GM21723 (cell line): Measurements from ENCODE around the gene FBXO2.
A peak's percentile ranks its signal among the peaks of the same experiment; 100 is the strongest.

Experiments
- ATAC-seq: cut with Tn5 transposase; IDR thresholded peaks from one replicate; pipeline ENCODE4 v1.9.1; 2021; ENCODE audit warnings: mild to moderate bottlenecking, moderate library complexity; ENCODE audit not compliant: unreplicated experiment

Gene FBXO2, protein sequence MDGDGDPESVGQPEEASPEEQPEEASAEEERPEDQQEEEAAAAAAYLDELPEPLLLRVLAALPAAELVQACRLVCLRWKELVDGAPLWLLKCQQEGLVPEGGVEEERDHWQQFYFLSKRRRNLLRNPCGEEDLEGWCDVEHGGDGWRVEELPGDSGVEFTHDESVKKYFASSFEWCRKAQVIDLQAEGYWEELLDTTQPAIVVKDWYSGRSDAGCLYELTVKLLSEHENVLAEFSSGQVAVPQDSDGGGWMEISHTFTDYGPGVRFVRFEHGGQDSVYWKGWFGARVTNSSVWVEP

DNA sequence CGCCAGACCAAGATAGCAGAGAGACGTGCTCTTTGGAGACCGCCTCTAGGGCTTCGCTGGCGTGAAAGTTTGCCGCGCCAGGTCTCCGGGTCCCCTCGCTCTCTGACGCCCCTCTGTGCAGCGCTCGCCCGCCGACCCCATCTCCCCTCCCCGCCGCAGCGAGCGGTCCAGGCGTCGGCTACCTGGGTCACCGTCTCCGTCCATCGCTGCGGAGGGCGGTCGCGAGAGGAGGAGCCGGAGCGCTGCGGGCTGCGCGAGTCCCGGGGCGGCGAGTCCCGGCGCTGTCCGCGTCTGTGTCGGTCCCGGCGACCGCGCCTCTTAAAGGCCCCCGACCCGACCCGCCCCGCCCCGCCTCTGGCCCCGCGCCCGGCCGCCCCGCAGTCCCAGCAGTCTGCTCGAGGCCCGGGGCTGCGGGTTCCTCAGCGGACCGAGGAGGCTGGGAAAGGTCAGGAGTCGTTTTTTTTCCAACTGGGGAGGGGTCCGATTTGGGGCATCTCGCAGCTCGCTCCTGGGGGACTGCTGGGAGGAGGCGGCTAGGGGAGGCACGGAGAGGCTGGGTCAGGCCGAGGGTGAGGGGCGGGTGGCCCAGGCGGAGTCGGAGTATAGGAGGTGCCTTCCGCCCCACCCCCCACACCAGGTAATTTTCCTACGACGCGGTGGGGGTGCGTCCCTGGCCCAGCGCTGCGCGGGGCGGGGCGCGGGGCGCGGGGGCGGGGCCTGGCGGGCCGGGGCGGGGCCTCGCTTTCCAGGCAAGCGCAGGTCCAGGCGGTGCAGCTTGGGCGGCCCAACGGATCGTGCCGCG is at the start of gene FBXO2, which contains the start of gene FBXO44:
TSS of gene FBXO2 (minus strand) at position 293 of the 802 bp plus-strand sequence. CDS start at position 204, 89 bp downstream.
TSS of gene FBXO44 (plus strand) at position 741 of the 802 bp plus-strand sequence. CDS start 959 bp downstream, outside the sequence.
- ATAC-seq: peak; percentile 75

DNA sequence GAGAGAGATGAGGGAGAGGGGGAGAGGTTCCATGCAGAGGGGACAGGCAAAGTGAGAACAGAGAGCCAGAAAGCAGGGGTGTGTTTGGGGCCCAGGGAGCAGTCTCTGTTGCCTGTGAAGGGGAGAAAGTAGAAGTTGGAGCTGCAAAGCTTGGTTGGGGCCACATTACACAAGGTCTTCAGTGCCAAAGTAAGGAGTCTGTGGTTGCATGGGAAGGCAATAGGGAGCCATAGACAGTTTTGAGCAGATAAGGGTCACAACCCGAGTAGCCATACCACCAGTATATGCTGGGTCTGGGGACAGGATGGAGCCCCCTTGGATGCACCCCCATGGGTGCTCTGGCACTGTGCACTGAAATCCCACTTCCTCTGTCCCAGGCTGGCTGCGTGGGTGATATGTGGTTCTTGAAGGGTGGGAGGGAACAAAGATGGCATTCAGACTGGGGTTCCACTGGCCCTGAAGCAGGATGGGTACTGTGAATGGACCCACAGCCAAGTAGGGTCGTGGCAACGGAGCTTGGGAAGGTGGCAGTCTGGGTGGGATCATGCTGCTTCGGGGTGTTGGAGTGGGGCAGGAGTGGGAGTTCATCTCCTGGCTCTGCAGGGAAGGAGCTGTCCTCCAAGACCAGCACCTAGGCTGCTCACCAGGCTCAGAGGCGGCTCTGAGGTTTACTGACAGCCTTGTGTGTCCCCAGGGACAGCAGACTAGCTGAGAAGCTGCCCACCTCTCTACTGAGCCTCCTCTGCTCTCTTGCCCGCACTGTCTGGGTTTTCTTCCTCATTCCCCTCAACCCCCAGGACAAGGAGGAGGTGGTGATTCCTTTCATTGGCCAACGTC is 49.3 kb upstream of the FBXO2 start:
- ATAC-seq: no peak

DNA sequence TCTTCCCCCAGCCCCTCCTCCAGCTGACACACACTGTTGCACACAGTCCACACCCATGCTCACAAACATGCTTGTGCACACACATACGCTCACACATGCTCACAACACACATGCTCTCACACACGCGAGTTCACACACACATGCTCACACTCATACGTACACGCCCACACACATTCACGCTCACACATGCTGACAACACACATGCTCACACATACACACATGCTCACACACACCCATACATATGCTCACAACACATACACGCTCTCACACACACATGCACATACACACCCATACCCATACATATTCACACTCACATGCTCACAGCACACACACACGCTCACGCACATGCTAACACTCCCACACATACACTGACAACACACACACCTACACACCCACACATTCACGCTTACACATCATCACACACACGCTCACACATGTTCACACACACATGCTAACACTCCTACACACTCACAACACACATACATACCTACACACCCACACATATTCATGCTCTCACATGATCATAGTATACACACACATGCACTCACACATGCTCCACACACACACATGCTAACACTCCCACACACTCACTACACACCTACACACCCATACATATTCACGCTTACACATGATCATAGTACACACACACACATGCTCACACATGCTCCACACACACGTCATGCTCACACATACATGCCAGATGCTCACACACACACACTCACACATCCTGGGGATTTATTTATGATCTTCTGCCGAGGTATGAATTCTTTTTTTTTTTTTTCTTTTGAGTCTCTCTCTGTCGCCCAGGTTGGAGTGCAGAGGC is 48.0 kb upstream of the FBXO2 start:
- no peak for ATAC-seq

DNA sequence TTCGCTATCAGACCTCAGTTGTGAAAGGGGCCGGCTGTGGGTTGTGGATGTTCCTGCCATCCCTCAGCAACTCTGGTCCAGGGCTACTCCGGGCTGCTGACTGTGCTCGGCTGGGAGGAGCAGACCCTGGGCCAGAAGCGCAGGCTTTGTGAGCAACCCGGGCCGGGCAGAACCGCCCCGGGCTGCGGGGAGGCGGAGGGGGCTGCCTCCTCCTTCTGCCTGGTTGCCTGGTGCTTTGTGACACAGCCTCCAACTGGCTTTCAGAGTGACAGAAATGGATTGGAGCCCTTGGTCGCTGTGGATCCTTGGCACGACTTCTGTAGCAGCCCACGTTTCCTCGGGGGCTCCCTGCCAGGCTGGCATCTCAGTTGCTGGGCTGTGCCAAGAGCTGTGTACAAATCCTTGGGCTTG is 47.3 kb upstream of the FBXO2 start:
- no peak for ATAC-seq

DNA sequence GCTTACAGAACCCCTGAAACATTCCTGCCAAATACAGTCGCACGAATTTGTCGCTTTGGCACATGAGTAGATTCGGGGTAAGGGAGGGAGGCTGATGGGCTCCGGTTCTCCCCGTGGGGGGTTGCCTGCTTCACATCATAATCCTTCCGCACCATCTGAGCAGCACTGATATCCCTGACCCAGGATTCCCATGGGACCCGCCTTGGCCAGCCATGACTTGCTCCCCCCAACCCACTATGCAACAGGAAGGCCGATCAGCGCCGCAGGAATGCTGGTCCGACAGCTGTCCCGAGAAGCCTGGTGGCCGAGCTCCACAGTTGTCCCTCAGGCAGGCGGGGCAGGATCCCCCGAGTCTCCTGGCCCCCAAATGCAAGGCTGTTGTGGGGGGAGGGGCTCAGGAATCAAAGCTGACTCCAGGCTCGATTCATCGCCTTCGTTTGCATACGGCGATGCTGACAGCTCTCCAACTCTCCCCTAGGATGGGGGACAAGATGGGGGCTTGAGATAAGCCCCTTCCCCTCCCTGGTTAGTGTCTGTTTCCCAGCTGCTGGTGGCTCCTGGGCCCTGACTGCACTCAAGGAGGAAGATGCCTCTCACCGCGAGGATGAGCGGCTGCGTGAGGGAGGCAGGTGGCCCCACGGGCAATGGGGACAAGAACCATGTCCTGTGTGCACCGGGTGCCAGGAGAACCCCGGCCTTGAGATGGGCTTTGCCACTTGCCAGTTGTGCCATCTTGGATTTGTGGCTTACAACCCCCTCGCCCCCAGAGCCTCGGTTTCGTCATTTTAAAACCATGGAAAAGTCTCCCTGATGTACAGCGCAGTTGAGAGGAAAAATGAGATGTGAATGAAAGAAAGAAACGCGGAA is 46.6 kb upstream of the FBXO2 start:
- no peak for ATAC-seq

DNA sequence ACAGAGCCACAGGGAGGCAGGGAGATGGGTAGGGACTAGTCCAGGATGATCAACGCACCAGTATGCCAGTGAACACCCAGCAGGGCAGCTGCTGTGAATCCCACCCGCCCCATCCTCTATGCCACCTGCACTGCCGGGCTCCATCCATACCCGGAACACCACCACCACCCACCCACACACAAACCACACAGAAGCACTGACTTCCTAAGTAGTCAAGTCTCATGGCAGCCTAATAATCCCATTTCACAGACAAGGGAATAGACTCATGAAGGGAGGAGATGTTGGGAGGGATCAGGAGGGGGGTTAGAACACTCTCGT is 43.6 kb upstream of the FBXO2 start:
- no peak for ATAC-seq

DNA sequence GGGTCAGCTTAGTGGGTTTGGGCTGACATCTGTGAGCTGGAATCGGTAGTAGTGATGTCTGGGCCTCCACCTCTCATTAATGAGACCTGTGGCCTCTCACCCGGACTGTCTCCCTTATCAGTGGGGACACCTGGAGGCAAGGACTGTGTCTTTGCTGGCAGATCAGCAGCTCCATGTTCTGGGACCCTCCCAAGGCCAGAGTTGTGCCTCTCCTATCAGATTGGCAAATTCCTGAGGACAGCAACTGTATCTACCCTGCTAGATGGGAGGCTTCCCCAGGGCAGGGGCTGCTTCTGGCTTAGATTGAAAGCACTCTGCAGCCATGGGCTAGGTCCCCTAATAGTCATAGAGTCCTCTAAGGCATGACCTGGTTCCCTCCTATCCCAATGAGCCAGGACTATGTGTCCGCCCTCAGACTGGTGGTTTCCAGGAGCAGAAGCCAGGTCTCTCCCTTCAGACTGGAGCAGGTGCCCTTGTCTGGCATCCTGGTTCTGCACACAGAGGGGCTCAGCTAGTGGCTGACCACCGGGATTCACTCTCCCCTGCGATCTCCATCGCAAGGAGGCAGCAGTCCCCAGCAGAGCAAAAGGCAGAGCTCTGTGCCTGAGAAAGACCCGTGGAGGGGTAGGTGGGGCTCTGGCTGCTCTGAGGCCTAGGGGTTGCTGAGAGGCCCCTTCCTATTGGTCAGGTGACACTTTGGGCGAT is 43.1 kb upstream of the FBXO2 start:
- ATAC-seq: no peak

DNA sequence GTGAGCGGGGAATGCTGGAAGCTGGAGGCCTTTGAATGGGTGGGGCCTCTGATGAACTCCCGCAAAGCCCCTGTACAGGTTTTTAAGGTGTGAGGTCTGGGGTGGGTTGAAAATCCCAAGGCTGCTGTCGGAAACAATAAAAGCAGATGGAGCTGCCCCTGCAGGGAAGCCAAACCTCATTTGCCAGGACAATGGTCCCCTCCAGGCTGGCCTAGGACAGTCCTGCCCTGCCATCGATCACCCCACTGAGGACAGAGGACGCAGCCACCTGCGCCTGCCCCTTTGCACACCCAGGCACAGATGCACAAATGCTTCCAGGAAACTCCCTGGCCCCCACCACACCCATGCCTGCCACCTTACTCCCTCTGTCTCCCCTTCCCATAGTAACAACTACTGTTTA is 41.6 kb upstream of the FBXO2 start:
- ATAC-seq: no peak

DNA sequence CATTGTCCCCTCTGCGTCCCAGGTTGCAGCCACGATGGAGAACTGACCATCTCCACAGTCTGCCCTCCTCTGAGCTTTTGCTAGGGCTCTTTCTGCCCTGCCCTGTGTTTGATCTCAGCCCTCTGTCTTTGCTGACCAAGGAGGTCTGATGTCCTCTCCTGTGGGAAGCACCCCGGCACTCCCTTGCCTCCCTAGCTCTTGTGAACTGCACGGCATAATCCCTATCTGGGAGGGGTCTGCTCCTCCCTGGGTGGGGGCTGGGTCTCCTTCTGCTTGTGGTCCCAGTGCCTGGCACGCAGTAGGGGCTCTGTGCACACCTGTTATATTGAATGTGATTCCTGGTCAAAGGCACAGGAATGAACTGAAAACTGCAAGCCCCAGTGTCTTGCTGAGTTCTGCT is 39.7 kb upstream of the FBXO2 start:
- no peak for ATAC-seq

DNA sequence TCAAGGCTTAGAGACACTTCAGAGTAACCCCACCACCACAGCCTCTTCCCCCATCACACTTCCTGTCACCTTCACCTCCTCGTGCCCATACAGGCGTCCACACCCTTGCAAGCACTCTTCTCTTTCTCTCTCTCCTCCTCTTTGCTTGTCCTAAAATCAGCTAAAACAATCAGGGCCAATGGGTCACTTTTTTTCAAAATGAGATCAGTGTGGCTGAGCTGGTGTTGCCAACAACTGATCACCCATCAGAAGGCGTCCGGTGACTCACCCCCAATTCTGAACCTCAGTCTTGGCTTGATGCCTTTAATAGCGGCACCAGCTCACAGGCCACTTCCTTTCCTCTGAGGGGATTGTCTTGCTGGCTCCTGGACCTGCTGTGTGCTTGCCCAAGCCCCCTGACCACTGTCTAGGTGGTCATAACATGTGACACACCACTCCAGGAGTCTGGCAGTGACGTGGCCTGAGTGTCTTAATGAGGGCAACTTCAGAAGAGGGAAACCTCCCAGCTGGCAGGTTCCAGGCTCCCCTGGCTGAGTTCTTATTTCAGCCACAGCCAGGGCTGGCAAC is 38.9 kb upstream of the FBXO2 start:
- no peak for ATAC-seq

DNA sequence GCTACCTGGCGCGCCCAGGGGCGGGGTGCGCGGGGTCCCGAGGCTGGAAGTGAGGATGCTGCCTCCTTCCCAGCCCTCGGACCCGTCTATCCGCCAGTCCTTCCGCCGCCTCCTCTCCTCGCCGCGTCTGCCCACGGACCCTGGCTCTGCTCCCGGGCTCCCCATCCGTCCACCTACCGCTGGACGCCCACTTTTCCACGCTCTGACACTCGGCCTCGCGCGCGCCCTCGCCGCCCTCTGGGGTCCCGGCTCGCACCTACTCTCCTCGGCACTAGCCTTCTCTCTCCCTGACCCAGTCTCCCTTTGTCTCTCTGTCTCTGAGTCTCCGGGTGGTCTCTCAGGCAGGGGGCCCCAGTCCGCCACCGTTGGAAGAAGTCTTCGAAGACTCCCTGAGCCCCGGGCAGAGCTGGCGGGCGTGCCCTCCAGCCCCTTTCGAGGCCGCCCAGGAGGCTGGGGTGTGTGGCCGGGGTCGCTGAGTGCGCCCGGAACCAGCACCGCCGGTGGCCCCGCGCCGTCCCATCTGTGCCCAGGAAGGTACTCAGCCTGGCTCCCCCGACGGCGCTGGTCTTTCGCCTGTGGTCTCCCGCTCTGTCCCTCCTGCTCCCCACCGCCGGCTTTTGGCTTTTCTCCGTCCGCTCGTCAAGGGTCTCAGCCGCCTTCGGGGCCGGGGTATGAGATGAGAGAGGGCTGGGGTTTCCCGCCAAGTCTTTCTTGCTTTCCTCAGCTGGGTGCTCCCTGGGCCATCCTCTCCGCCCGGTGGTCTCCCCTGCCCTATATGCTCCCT is 37.9 kb upstream of the FBXO2 start:
- no peak for ATAC-seq

DNA sequence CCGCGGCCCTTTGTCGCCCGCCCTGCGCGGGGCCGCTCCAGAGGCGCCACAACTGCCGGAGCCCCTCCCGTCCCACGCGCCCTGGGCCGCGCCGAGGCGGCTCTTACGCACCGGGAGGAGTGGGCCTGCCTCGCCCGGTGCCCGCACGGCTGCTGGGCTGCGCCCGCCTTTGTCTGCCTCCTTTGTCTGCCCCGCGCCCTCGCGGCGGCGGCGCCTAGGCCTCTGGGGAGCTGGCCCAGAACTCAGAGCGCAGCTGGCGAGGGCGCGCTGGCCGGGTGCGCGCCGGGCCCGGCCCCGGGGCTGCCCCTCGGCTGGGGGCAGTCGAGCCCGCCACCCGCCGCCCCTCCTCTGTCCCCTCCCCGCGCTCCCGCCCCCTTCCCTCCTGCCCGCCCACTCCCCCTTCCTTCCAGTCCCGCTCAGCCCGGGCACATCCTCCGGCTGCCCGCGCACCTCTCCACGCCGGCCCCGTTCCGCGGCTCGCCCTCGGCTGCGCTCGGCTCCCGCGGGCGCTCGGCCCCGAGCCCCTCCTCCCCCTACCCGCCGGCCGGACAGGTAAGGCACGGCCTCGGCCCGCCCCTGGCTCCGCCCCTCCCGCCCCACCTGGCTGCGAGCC is 37.2 kb upstream of the FBXO2 start, which contains the start of gene DRAXIN:
TSS of gene DRAXIN (plus strand) at position 409 of the 613 bp plus-strand sequence. CDS start 14,549 bp downstream, outside the sequence.
- no peak for ATAC-seq

DNA sequence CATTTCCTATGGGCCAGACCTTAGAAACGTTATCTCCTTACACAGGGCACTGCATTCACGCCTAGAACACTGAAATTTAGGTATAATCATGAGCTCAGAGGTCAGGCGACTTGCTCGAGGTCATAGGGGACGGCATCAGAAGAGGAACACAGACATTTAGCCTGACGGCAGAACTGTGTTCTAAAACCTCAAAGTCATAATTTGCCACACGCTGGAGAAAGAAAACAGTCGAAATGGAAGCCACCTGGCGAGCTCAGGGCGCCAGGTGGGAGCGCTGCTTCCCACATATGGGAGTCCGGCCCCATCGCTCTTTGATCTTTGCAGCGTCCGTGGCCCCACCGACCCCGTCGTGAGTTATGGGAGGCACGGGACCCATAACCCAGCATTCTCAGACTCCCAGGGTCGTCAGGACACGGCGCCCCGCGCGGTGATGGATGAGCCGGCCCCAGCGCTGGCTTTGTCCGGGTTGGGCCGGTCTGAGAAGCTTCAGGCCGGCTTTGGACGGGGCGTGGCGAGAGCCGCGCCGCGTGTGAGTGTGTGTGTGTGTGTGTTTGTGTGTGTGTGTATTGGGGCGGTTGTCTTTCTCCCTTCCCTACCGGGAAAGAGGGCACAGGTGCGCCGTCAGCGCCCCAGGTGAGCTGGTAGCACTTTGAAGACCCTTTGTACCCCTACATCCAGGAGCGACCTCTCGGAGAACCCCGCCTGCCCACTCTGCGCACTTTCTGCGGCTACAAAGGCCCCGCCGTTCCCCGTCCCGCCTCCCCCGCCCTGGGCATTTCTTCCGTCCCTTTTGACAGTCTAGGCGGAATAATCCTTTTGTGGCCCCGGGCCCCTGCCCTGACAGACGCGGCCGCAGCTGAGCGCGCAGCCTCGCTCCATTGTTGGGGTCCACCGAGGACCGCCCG is 36.4 kb upstream of the FBXO2 start:
- ATAC-seq: no peak

DNA sequence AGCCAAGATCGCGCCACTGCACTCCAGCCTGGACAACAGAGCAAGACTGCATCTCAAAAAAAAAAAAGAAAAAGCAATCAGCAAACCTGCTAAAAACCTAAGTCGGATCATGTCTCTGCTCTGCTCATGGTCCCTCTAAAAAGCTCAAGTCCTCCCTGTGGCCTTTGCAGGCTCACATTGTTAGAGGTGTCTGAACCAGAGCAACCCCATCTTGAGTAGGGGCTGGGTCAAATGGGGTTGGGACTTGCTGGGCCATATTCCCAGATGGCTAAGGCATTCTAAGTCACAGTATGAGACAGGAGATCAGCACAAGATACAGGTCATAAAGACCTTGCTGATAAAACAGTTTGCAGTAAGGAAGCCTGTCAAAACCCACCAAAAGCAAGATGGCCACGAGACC is 34.3 kb upstream of the FBXO2 start:
- ATAC-seq: no peak

DNA sequence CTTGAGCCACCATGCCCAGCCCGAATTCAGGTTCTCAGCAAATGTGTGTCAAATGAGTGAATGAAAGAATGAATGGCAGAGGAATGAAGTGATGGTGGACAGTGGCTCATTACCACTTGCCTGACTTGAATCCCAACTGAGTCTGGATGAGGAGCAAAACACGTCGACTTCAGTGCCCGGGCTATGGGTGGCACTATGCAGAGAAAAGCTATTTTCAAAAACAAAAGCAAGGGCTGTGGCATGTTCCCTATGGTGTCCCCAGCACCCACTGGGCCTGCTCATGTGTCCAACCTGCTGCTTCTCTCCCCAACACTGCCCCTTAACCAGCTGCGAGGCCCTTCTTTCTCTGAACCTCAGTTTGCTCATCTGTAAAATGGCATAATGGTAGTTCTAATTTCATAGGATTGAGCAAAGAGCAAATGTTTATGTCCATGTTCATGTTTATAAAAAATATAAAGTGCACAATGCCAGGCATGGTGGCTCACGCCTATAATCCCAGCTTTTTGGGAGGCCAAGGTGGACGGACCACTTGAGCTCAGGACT is 31.1 kb upstream of the FBXO2 start:
- ATAC-seq: no peak

DNA sequence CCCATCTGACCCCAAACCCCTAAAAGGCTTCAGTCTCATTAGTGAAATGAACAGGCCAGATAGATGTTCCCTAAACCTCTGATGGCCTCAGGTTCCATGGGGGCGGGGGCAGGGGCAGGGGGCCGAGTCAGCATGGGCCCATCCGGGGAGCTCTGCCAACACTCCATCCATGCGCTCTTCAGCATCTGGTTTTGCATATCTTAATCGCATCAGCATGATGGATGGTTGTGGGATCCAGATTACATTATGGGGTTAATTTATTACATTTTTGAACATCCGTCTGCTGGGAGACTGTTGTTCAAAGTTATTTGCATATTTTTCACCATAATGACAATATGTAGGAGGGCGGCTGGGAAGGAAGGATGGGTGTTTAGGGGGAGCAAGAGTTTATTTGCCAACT is 29.8 kb upstream of the FBXO2 start:
- no peak for ATAC-seq
